NCI-H2107 treated with DMSO at 0.1 percent for 48 hours (cell line): ENCODE results near the gene CALCA.
"Not testable (repeated sequence)": the region's sequence is repeated elsewhere in the genome, so short reads cannot be mapped to it uniquely, and the experiment has no call there.

Experiments
- DNase-seq: peaks from one replicate; lab custom pipeline; 2025; ENCODE audit not compliant: unreplicated experiment; lab: John Stamatoyannopoulos, UW

Gene CALCA, protein sequence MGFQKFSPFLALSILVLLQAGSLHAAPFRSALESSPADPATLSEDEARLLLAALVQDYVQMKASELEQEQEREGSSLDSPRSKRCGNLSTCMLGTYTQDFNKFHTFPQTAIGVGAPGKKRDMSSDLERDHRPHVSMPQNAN

DNA sequence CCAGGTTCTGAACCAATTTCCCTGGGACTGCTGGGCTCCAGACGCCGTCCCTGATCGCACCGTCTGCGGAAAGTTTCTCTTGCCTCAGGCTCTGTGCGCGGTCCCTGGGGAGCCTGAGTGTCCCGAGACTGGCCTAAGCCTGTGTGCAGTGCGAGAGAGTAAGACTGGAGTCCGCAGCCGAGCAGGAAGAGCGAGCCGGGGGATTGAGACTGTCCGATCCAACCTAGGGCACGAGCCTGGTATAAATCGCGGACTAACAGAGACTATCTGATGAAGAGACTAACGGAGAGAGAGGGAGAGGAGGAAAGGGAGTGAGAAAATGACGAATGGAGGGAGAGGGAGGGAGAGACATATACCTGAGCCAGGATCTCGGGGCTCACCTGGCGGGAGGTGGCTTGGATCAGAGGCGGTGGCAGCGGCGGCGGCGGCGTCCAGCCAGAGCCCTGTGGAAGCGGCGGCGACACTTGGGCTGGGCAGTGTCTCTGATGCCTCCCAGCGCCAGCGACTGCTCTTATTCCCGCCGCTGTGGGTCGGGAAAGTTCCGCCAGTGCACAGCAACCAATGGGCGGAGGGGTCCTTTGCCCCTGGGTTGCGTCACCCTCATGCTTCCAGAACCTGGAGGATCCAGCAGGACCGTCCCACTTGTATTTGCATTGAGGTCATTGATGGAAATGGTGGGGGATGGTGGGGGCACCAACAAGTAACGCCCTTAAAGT lies at the start of gene CALCA:
CALCA (minus strand) TSS at position 487 of the 716 bp plus-strand sequence. CDS start 1,159 bp downstream, outside the sequence.
- DNase-seq: no peak

DNA sequence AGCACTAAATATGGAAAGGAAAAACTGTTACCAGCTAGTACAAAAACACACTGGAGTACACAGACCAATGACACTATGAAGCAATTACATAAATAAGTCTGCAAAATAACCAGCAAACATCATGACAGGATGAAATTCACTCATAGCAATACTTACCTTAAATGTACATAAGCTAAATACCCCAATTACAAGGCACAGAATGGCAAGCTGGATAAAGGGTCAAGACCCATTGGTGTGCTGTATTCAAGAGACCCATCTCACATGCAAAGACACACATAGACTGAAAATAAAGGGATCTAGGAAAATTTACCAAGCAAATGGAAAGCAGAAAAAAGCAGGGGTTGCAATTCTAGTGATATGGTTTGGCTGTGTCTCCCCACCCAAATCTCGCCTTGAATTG lies 44.0 kb upstream of the CALCA start:
- DNase-seq: no peak

DNA sequence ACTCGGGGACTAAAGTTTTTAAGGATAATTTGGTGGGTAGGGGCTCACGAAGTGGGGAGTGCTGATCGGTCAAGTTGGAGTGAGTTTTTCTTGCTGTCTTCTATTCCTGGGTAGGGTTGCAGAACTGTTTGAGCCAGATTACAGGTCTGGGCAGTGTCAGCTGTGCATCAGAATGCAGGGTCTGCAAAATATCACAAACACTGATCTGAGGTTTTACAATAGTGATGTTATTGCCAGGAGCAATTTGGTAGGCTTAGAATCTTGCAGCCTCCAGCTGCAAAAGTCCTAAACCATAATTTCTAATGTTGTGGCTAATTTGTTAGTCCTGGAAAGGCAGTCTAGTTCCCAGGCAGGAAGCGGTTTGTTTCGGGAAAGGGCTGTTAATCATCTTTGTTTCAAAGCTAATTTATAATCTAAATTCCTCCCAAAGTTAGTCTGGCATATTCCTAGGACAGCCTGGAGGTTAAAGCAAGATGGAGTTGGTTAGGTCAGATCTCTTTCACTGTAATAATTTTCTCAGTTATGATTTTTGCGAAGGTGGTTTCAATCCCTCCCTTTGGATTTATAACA lies 39.7 kb upstream of the CALCA start:
- no peak for DNase-seq

DNA sequence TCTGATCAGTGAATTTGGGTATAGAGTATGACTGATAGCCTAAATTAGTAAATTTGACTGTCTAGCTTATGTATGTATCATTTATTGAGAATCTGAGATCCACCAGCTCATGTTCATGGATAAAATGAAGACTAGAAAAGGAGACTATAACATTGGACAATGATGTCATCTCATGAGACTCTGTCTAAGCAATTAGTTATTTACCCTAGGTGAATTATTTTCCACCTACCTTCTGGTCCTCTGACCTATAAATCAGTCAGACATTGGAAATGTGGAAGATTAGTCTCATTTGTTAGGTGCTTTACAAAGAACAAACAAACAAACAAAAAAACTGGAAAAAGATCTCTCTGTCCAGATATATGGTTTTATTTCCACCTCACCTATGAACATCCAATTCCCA lies 38.7 kb upstream of the CALCA start:
- no peak for DNase-seq

DNA sequence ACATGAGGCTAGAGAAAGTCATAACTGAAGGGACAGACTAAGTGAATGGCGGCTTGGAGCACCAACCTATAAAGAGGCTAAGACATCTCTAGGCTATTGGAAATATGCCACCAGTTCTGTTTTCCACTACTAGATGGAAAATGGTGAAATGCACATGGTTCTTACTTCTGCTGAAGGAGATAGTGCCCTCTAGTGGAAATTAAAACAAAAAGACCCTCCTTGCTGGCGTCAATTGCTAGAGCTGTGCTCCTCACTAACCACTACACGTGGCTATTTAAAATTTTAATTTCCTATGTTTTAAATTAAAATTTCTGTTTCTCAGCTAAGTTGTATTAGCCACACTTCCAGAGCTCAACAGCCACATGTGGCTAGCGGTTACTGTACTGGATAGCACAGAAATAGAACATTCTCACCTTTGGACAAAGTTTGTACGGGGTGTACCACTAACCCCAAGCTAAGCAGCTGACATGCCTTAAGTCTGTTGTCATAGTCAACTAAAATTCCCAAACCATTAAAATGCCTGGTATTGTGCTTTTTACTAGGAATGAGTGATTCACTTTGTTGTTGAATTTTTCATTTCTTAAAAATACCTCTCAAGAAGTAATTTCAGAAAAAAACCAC lies 34.1 kb upstream of the CALCA start:
- peak; percentile 52 for DNase-seq

DNA sequence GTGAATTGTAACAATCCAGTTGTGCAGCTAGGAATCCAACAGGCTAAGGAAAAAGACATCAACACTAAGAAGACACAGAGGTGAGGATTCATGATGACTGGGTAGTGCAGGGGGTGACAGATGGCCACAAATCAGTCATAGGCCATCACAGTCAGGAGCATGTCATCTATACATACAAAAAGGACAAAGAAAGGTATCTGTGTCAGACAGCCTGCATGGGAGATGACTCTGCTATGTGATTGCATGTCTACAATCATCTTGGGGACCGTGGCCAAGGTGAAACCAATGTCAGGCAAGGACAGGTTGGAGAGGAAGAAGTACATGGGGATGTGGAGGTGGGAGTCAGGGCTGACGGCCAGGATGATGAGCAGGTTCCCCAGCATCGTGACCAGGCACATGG lies 16.0 kb upstream of the CALCA start:
- DNase-seq: not testable (repeated sequence)

DNA sequence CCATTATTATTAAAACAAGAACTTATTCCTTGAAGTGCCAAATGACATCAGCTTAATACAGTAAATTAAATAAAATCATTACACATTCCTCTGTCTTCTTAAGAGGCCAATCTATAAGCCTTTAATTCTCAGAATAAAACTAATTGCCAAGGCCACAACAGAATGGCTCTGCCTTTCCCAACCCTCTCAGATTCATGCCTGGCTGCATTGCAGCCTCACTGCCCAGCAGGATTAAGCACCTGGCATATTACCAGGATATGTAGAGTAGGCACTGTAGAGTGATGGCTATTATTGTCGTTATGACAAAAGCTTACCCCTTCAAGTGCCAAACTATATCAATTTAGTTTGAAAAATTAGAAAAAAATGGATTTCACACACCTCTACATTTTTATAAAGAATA lies 9.4 kb upstream of the CALCA start:
- no peak for DNase-seq

DNA sequence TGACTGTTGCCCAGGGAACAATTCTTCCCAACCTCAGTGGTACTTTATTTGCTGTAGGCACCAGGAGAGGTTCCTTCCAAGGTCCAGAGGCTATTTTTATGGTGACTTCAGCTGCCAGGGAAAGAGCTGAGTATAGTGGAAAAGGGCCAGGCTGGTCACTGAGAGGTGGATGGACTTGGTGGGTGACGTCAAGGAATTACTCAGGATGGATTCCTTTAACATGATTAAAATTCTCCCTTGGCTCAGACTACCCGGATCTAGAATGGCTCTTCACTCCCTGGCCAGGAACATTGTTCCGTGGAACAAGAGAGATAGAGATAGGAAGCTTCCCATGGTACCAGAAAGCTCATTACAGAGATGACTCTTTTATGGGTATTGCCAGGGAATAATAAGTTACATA lies 8.7 kb upstream of the CALCA start:
- DNase-seq: no peak

DNA sequence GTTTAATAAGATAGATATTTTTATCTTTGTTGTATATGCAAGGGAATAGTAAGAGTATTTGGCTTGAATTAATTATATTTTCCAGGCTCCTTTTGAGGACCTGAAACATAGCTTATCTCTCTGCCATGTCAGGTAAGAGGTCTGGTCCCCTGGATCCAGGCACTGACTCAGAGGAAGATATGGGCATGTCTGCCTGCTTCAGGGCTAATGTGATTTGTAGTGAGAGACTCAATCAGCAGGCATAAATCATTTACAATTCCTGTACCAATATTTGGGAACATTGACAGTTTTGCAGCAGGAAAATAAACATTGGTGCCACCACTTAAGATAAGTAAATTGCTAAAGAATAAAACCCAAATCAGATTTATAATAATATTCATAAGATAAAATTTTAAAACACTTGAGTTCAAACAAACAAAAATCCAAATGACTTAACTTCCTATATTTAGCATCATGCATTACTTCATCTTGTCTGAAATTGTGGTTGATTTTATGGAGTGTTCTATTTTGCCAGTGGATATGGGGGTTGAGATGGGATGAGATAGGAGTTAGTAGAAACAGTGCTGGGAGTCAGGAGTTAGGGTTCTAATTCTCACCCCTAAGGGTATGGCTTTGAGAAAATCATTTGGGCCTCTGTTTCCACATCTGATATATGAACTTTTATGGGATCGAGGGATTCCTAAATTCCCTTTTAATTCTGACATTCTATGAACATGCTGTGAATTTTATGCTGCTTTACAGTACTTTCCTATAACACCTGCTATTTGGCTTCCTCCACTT lies 5.1 kb upstream of the CALCA start:
- no peak for DNase-seq

DNA sequence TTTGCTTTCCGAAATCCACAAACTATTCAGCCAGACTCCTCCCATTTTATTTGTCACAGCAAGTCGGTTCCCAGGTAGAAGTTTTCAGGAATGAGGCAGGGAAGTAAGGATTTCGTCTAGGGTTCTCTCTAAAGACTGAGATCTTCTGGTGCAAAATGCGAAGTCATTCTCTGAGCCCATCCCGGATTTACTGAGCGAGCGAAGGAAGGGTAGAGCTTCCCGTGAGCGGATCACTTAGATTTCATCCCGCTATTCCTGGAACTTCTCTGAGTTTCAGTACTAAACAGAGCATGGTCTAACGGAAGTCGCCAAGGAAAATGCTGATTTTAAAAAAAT lies 3.1 kb upstream of the CALCA start:
- no peak for DNase-seq

DNA sequence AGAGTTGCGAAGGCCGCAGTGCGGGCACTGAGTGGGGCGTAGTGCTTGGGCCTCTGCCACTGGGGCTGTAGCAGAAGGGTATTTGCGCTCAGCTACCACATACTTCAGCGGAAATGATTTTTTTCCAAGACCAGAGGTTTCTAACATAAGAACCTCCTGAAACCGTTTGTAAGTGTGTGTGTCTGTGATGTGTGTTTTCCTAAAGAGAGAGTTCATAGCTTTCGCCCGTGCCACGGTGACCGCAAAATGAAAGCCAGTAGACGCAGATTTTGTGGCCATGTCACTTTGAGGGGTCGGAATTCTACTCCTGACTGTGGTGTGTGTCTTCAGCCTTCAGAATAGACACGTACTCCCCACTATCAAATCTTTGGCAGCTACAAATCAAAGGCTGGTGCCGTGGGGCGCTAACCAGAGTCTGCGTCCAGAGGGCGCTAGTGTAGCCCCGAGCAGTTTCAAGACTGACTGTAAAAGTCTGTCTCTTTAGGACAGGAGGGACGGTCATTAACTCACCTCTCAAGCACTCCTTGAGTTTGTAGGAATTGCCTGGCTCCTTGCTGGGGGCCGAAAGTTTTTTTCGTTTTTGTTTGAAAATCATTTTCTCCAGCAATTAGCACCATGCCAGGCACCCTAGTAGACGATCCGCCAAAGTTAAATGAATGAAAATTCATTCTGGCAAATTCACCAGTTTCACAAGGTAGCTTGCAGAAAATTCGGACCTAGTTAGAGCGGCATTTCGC lies 2.5 kb upstream of the CALCA start:
- no peak for DNase-seq

DNA sequence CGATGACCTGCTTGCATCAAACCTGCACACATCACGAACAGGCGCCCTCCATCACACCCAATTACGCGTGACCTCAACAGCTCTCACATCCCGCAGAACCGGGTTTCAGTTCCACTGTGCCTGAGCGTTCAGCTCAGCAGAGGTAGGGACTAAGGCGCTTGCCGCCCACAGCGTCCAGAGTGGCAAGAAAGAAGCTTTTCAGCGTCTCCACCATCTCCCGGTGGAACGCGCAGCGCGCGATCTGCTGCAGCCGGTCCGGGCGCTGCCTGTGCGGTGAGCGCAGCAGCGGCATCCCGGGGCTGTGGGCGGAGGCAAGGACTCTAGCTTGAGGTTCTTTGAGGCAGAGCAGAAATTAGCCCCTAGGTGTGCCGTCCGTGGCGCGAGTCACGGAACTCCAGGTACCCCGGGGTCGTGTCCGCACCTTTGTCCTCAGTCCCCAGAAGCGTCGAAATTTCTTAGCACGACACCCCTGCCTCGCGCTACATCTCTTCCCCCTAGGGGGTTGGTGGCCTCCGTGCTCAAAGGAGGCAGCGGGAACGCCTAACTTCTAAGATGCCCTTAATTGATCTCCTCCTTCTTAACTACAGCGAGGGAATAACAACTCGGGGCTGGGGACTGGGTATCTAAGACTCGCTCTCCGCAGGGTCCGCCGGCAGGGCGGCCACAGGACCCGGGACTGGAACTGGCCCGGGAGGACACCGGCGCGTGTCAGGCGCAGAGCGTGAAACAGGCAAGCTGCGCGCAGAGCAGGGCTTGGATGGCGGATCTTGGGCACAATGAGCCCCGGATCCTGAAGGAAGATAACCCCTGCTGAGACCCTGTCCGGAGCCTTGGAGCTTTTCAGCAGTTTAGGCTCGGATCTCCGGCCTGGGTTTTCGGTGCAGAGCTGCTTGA lies 1.7 kb upstream of the CALCA start:
- peak; percentile 42 for DNase-seq

DNA sequence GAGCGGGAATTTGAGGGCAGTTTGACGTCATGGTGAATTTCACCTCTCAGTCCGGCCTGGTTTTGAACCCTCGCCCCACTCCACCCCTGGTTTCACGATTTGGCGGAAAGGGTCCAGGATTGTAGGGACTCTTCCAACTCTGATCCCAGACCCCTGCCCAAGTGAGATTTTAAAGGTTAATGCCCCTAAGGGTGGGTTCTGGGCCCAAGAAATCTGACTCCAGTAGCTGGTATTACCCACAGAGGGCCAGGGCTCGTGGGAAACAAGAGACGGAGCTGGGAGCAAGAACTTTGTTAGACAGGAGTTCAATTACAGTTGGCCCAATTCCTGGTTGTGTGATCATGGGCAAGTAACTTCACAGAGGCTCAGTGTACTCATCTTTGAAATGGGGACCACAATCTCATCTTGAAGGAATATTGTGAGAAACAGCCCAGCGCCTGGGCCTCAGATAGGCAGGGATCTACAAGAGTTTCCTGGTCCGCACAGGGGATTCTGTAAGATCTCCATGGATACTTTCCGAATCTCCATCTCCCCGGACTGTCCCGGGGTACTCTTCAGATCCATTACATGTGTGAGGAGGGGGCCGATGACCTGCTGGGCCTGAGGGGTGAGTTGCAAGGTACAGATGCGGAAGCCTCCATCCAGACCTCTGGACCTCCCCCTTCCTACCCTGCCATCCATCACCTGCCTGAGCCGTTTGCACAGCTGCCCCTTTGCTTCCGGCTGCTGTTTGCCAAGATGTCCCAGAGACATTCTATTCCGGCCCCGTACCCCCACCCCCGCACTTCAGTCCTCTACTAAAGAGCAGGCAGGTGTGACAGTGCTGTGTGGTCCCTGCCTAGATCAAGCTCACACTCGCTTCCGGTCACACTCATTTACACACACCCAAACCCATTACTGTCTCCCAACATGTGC lies 687 bp upstream of the CALCA start:
- peak; percentile 42 for DNase-seq

DNA sequence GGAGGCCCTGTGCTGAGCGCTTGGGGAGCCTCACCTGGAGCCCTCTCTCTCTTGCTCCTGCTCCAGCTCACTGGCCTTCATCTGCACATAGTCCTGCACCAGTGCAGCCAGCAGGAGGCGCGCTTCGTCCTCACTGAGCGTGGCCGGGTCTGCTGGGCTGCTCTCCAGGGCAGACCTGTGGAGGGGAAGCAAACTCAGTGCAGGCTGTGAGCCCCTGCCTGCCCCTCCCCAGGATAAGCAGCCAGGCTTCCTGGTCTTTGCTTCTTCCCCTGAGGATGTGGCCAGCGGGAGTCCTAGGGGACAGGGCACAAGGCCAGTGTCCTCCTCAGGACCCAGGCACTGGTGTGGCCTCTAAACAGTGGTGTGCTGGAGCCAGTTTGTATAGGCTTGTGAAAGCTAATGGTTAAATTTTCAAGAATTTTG lies 2.2 kb downstream of the CALCA start:
- DNase-seq: no peak

DNA sequence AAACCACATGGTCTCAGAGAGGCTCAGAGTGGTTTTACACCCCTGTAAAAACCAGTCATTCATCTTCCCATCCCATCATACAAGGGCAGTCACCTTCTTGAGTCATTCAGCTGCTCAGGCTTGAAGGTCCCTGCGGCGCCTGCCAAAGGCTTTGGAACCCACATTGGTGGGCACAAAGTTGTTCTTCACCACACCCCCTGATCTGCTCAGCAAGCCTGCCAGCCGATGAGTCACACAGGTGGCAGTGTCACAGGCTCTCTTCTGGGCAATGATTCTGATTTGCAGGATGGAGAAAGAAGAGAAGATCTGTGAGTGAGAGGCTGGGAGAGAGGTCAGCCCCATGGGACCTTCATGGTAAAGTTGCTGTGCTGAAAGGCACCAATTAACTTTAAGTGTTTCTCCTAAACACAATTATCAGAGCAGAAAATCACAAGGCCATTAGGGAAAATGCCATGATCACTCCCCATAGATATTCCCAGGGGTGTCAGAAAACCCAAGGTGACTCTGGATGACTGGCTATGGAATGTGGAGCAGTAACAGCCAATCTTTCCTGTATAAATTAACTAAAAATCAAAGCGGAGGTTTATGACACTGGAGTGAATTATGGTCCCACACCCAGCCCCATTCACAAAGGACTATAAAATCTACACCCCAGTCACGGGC lies 4.4 kb downstream of the CALCA start:
- peak; percentile 83 for DNase-seq

DNA sequence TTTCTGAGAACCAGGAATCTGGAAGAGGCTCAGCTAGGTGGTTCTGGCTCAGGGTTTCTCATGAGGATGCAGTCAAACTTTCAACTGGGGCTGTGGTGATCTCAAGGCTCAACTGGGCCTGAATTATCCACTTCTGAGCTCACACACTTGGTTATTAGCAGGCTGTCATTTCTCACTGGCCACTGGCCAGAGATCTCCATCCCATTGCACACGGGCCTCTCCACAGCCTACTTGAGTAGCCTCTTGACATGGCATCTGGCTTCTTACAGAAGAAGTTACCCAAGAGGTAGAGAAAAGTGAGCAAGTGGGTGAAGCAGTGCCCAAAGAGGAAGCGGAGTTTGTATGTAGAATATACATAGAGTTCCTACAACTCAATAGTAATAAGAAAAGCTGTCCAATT lies 16.0 kb downstream of the CALCA start:
- DNase-seq: no peak

DNA sequence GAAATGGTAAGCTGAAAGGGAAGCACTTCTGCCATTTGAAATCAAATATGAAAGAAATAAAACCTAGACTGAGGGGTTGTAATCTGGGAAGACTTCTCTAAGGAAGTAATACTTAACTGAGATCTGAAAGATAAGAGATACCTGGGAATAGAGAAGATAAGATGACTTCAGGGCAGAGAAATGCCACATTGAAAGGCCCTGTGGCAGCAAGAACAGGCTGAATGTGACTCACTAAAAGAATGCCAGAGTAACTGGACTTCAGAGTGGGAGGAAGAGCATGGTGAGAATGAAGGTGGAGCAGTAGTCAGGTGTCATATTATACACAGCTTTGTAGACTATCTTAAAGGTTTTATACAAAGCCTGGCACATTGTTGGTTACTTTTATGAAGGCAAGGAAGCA lies 17.6 kb downstream of the CALCA start:
- no peak for DNase-seq

DNA sequence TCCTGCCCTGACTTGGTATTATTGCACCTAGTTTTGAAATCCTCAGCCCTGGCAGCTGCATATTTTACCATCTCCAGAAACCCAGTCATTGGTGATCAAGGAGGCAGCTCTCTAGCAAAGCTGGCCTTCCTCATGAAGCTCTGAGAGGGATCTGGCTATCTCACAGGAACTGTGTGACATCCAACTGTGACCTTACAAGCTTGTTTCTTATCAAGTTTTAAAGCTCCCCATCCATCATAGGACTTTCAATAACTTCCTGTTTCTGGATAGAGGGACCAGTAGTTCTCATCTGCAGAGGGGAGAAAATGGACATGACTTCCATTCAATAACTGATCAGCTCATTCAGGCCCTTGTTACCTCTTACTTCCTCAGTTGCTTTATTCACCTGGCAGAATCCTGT lies 18.2 kb downstream of the CALCA start:
- no peak for DNase-seq
